Ovary (tissue), 9 donors: ENCODE results near the gene ZNF212. TPM values are rescaled to one million over a fixed set of nuclear protein-coding genes. Genes with fewer than 3 reads are reported as not detected.
"Not testable (repeated sequence)": the region's sequence is repeated elsewhere in the genome, so short reads cannot be mapped to it uniquely, and the experiment has no call there.

Experiments used
- DNase-seq, 5 donors: peaks; one replicate each; pipeline ENCODE4 v3.0.0-alpha.2; 2019 to 2020
- H3K27ac ChIP-seq, 2 donors: fragments of 200-600 bp; one replicate each; pipeline versions ENCODE4 v1.5.1 to v1.8.0; 2019 to 2022
- H3K27me3 ChIP-seq: fragments of 200-600 bp; one replicate; pipeline ENCODE4 v1.8.0; 2022
- H3K36me3 ChIP-seq: fragments of 200-600 bp; sonication (generic); one replicate; pipeline ENCODE4 v1.5.1; 2019
- H3K4me1 ChIP-seq: one replicate; pipeline ENCODE4 v1.8.1; 2013; ENCODE audit warnings: mild to moderate bottlenecking, moderate library complexity; ENCODE audit not compliant: insufficient read depth
- H3K4me3 ChIP-seq: fragments of 200-600 bp; sonication (generic); one replicate; pipeline ENCODE4 v1.5.1; 2017
- H3K9me3 ChIP-seq, 2 donors: fragments of 200-600 bp in 1 of 2; sonication (generic) in 1 of 2; one replicate each; pipeline versions ENCODE4 v1.5.1 to v1.8.1; 2013 to 2019; ENCODE audit warnings: mild to moderate bottlenecking in 1 of 2, moderate library complexity in 1 of 2
- CTCF ChIP-seq, 3 donors: fragments of 450-650 bp in 2 of 3; fragments of 200-600 bp in 1 of 3; IDR thresholded peaks; one replicate each; pipeline versions ENCODE4 v1.5.1 to v1.8.0; 2016 to 2022; ENCODE audit warnings: antibody characterized with exemption in 3 of 3, mild to moderate bottlenecking in 1 of 3
- EP300 ChIP-seq: sonication (generic); formaldehyde crosslinking; IDR thresholded peaks from one replicate; pipeline ENCODE4 v1.6.1; 2017; ENCODE audit warnings: antibody characterized with exemption
- POLR2A ChIP-seq: fragments of 450-650 bp; IDR thresholded peaks from one replicate; pipeline ENCODE4 v1.6.1; 2017; ENCODE audit warnings: antibody characterized with exemption, mild to moderate bottlenecking, moderate library complexity
- WGBS, 3 donors: extraction: QIAGEN DNeasy Blood & Tissue Kit in 1 of 3; methylation state at CpG; one replicate each; pipeline versions ENCODE4 v1.1.5 to v1.1.7; 2013 to 2017; 5-methylcytosine and 5-hydroxymethylcytosine counted together
- intact Hi-C, 4 donors: fragments of 100-400 bp; cut with DNase I; formaldehyde crosslinking; loops; one replicate each; pipeline versions ENCODE4 v1.11.0 to v1.15.1; 2022 to 2023
- polyA plus RNA-seq, 2 donors: library from polyadenylated mRNA; stranded (reverse); fragments of 200-250 nt in 1 of 2; fragments of 350-450 nt in 1 of 2; fragmentation: Illumina TruSeq in 1 of 2; extraction: RNeasy Lipid Tissue Mini Kit (QIAGEN cat#74804) in 1 of 2; gene quantifications; one replicate each; pipeline ENCODE4 v1.2.3, GENCODE V29; 2013 to 2014
- total RNA-seq, 7 donors: library from RNA; depleted of rRNA in 2 of 7; stranded (reverse); fragments of >200 nt in 2 of 7; fragmentation: NEBNext Ultra II Directional in 3 of 7; extraction: Animal tissue kit (Norgen Biotek cat#: 25700) in 3 of 7; gene quantifications; one replicate each; pipeline versions ENCODE4 v1.1.0 to v1.2.4, GENCODE V29; 2016 to 2023
- donor health status: DM: no; HTN: no; CAD: no; lungs with moderate emphysema.
- donor health status: DM: no; HTN: no; CAD: no.
- donor health status: Bipolar disorder and iron deficiency.
- donor health status: DM: yes; HTN: yes; CAD: no.
- donor health status: DM: no; HTN: no; CAD: no.
- donor health status: DM: yes; HTN: yes; CAD: no.

ZNF212 gene
- total and polyA plus RNA-seq, 9 donors, result 5.4 to 16.0 (median 11.3) TPM

- 96 to 98% (median 97%) methylated on average over 29 to 39 of the region's 39 CpGs for WGBS, 3 donors
- no peaks in the 10 kb centered on the region for H3K36me3 ChIP-seq
- no peaks in the 10 kb centered on the region for H3K4me1 ChIP-seq
- no peaks in the 10 kb centered on the region for H3K27me3 ChIP-seq
- H3K4me3 ChIP-seq, result no peak overlapping the region
- intact Hi-C loops, result no loop called here
- no peak for DNase-seq
- H3K9me3 ChIP-seq, result no peaks in the 10 kb centered on the region
- no peak overlapping the region for H3K27ac ChIP-seq
- TF ChIP-seq CTCF (IDR thresholded peaks at IDR 0.05) (no peak), EP300 (no peak), POLR2A (no peak)
Measured at GRCh38 chr7:149223761-149224160, 15.7 kb upstream of the ZNF212 start.

- TF ChIP-seq CTCF (IDR thresholded peaks at IDR 0.05), result no peak
- no peak for TF ChIP-seq EP300
- no peak for TF ChIP-seq POLR2A
- 97 to 98% (median 97%) methylated on average over 26 to 37 of the region's 37 CpGs for WGBS, 3 donors
- H3K36me3 ChIP-seq, result no peaks in the 10 kb centered on the region
- DNase-seq, result no peak
- H3K4me3 ChIP-seq, result no peak overlapping the region
- H3K4me1 ChIP-seq, result no peaks in the 10 kb centered on the region
- H3K27me3 ChIP-seq, result no peaks in the 10 kb centered on the region
- H3K27ac ChIP-seq, result no peak overlapping the region
- intact Hi-C loops, result no loop called here
- no peaks in the 10 kb centered on the region for H3K9me3 ChIP-seq
Measured at GRCh38 chr7:149224352-149224751, 15.1 kb upstream of the ZNF212 start.

- Histone ChIP-seq H3K27me3 (no peaks in the 10 kb centered on the region), H3K36me3 (no peaks in the 10 kb centered on the region), H3K27ac (no peak overlapping the region), H3K4me3 (no peak overlapping the region), H3K9me3 (no peaks in the 10 kb centered on the region), H3K4me1 (no peaks in the 10 kb centered on the region)
- TF ChIP-seq CTCF (IDR thresholded peaks at IDR 0.05) (no peak), POLR2A (no peak), EP300 (no peak)
- intact Hi-C loops, result no loop called here
- DNase-seq, result no peak
- 94 to 97% (median 95%) methylated on average over 19 of the region's 19 CpGs for WGBS, 3 donors
Measured at GRCh38 chr7:149225106-149225505, 14.3 kb upstream of the ZNF212 start.

GRCh38 chr7:149225656-149226055, 13.8 kb upstream of the ZNF212 start:
- Histone ChIP-seq H3K27me3 (no peaks in the 10 kb centered on the region), H3K9me3 (no peaks in the 10 kb centered on the region), H3K36me3 (no peaks in the 10 kb centered on the region), H3K27ac (no peak overlapping the region), H3K4me1 (no peaks in the 10 kb centered on the region), H3K4me3 (no peak overlapping the region)
- TF ChIP-seq POLR2A (no peak), CTCF (IDR thresholded peaks at IDR 0.05) (no peak), EP300 (no peak)
- no peak for DNase-seq
- 94 to 95% (median 94%) methylated on average over 22 of the region's 22 CpGs for WGBS, 3 donors
- intact Hi-C loops, result no loop called here

- intact Hi-C loops, H3K4me1 ChIP-seq, H3K4me3 ChIP-seq, DNase-seq, H3K9me3 ChIP-seq, H3K36me3 ChIP-seq, H3K27ac ChIP-seq, H3K27me3 ChIP-seq: not testable (repeated sequence)
- 89 to 92% (median 92%) methylated on average over 17 of the region's 17 CpGs for WGBS, 3 donors
Measured at GRCh38 chr7:149226366-149226765, 13.1 kb upstream of the ZNF212 start.
